ENCODE results near the gene ZNF595. TPM values are rescaled to one million over a fixed set of nuclear protein-coding genes. Genes with fewer than 3 reads are reported as not detected.
"Not testable (repeated sequence)": the region's sequence is repeated elsewhere in the genome, so short reads cannot be mapped to it uniquely, and the experiment has no call there.

The ZNF595 gene
- total and polyA plus RNA-seq, 9 donors, result 7.4 to 16.4 (median 9.3) TPM

DNA sequence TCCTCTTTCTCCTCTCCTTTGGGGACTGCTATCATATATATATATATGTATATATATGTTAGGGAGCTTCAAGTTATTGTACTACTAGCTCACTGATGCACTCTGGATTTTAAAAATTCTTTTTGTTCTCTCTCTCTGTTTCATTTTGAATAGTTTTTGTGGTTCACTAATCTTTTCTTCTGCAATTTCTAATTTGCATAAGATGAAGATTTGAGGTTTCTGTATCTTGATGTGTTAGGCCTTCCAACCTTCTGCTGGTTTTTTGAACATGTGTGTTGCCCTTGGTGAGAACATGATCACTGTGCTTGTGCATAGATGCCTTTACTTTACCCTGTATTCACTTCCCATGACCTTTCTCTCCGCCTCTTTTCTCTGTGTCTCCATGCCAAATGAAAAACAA lies 63.4 kb downstream of the ZNF595 start:
- H3K9me3 ChIP-seq (replicated peaks; ENCODE audit: control insufficient read depth, low read depth, low read length), result no peaks in the 10 kb centered on the region
- WGBS (ENCODE audit: insufficient coverage), result no CpG with 5 or more reads among the region's 1 CpG
- no peaks in the 10 kb centered on the region for H3K36me3 ChIP-seq (ENCODE audit: control insufficient read depth, insufficient read depth, low read length)
- H3K27me3 ChIP-seq (ENCODE audit: control insufficient read depth, insufficient read depth, low read length), result peaks cover 5% of the 10 kb centered on the region
- no peak overlapping the region for H3K4me3 ChIP-seq (ENCODE audit: low read length)
- H3K4me1 ChIP-seq (ENCODE audit: control insufficient read depth, insufficient read depth, low read length), result no peaks in the 10 kb centered on the region
- no peak overlapping the region for H3K27ac ChIP-seq (ENCODE audit: low read length)
- DNase-seq, result no peak

DNA sequence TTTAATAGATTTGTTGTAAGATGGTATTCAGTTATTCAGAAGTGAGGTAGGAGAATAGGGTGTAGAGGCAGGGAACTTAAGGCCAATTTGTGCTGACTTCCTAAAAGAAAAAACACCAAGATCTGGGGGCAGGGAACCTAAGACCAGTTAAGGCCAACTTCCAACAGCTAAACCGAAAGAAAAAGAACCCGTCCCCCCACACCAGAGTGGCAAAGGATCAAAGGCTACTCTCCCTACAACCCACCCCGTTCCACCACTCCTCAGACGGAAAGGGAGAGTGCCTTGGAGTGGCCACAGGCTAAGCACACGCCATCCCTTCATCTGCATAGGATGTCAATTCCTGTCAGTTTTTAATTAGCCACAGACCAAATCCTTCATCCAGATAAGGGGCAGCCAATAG lies 67.5 kb downstream of the ZNF595 start:
- H3K27ac ChIP-seq (ENCODE audit: low read length), result no peak overlapping the region

DNA sequence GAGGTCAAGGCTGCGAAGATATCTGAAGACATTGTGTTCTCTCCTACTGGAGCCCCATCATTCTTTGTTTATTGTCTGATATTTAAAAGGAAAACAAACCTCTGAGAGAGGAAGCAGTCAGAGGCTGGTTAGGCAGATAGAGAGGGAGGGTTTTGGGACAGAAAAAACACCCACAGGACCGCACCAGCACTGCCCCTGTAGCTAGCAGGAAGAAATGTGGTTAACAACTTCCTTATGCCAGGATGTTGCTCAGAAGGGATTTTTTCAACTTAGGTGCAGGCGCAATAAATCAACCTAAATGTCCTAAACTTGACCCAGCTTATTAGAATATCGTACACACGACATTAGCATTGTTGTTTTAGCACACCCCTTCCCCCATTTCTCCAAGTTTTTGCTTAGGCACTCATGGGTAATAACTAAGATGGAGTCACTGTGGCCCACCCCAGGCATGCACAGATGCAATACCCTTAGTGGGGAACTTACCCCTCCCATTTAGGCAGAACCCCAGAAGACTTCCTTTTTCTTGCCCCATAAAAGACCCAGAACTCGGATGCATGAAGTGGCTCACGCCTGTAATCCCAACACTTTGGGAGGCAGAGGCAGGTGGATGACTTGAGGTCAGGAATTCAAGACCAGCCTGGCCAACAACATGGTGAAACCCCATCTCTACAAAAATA lies 68.4 kb downstream of the ZNF595 start:
- H3K9me3 ChIP-seq (replicated peaks; ENCODE audit: control insufficient read depth, low read depth, low read length), result peaks cover 12% of the 10 kb centered on the region
- peaks cover 7% of the 10 kb centered on the region for H3K4me1 ChIP-seq (ENCODE audit: control insufficient read depth, insufficient read depth, low read length)
- DNase-seq, result no peak
- peaks cover 10% of the 10 kb centered on the region for H3K36me3 ChIP-seq (ENCODE audit: control insufficient read depth, insufficient read depth, low read length)
- no peak overlapping the region for H3K27ac ChIP-seq (ENCODE audit: low read length)
- peaks cover 3% of the 10 kb centered on the region for H3K27me3 ChIP-seq (ENCODE audit: control insufficient read depth, insufficient read depth, low read length)
- WGBS (ENCODE audit: insufficient coverage), result 63% methylated on average over 4 of the region's 7 CpGs
- H3K4me3 ChIP-seq (ENCODE audit: low read length), result no peak overlapping the region

More for the DNA sequence above, 67.5 kb downstream of the ZNF595 start:
- 65% methylated on average over 5 of the region's 5 CpGs for WGBS (ENCODE audit: insufficient coverage)
- H3K4me3 ChIP-seq (ENCODE audit: low read length), result no peak overlapping the region
- peaks cover 3% of the 10 kb centered on the region for H3K27me3 ChIP-seq (ENCODE audit: control insufficient read depth, insufficient read depth, low read length)
- peaks cover 3% of the 10 kb centered on the region for H3K36me3 ChIP-seq (ENCODE audit: control insufficient read depth, insufficient read depth, low read length)
- H3K4me1 ChIP-seq (ENCODE audit: control insufficient read depth, insufficient read depth, low read length), result peaks cover 4% of the 10 kb centered on the region
- H3K9me3 ChIP-seq (replicated peaks; ENCODE audit: control insufficient read depth, low read depth, low read length), result peaks cover 10% of the 10 kb centered on the region
- DNase-seq, result no peak

DNA sequence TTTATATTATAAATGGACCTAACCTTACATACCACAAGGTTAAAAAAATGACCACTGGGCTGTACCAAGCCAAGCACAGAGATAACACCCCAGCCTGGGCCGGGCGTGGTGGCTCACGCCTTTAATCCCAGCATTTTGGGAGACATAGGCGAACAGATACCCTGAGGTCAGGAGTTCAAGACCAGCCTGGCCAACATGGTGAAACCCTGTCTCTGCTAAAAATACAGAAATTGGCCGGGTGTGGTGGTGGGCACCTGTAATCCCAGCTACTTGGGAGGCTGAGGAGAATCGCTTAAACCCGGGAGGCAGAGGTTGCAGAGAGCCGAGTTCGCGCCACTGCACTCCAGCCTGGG lies 70.8 kb downstream of the ZNF595 start:
- Histone ChIP-seq H3K36me3 (ENCODE audit: control insufficient read depth, insufficient read depth, low read length) (peaks cover 27% of the 10 kb centered on the region), H3K4me3 (ENCODE audit: low read length) (peak overlapping the region; percentile 67), H3K27ac (ENCODE audit: low read length) (peak overlapping the region; percentile 97), H3K9me3 (replicated peaks; ENCODE audit: control insufficient read depth, low read depth, low read length) (peaks cover 26% of the 10 kb centered on the region)
- not testable (repeated sequence) for DNase-seq; H3K27me3 ChIP-seq (ENCODE audit: control insufficient read depth, insufficient read depth, low read length); H3K4me1 ChIP-seq (ENCODE audit: control insufficient read depth, insufficient read depth, low read length)
- WGBS (ENCODE audit: insufficient coverage), result 83% methylated on average over 5 of the region's 10 CpGs

DNA sequence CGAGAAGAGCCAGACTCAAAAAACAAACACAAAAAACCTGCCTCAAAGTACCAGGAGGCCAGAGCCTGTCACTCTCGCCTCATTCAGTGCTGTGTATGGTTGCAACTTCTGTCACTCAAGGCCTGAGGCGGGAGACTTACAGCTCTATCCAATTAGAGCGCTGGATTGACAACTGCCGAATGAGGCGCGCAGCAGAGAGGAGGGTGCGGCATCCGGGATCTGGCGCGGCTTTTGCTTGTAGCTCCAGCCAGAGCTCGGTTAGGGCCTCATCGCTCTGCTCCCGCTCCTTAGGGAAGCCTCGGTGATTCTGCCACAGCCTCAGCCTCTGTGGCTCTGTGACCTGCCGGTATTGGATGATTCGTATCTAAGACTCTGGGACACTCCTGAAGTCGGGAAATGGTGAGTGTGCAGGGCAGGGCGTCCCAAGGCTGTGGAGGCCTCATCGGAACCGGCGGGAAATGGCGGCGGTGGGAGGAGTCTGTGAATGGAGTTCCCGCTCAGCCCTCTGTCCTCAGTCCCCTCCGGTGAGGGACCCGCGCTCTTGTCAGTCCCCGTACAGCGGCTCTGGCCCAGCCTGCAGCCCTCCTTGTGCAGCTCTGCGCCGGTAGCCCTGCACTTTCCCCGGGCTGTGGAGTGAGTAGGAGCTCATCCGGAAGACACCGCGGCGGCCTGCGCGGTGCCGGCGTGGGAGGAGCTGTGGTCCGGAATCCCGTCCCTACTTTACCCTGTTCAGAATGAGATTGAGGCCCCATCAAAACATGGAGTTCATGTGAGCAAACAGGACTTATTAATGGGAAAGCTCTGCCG lies 71.4 kb downstream of the ZNF595 start, which contains the start of gene ZNF718:
ZNF718 (plus strand) TSS at position 227 of the 807 bp plus-strand sequence; CDS start at position 397, 170 bp downstream.
- Histone ChIP-seq H3K4me3 (ENCODE audit: low read length) (peak within 1 kb of the TSS; percentile 67), H3K36me3 (ENCODE audit: control insufficient read depth, insufficient read depth, low read length) (peaks cover 27% of the 10 kb centered on the region), H3K27ac (ENCODE audit: low read length) (peak within 1 kb of the TSS; percentile 97), H3K27me3 (ENCODE audit: control insufficient read depth, insufficient read depth, low read length) (no peaks in the 10 kb centered on the region), H3K9me3 (replicated peaks; ENCODE audit: control insufficient read depth, low read depth, low read length) (peaks cover 29% of the 10 kb centered on the region), H3K4me1 (ENCODE audit: control insufficient read depth, insufficient read depth, low read length) (peaks cover 7% of the 10 kb centered on the region)
- DNase-seq, result peak; percentile 99
- WGBS (ENCODE audit: insufficient coverage), result under 1% methylated on average over 32 of the region's 44 CpGs

DNA sequence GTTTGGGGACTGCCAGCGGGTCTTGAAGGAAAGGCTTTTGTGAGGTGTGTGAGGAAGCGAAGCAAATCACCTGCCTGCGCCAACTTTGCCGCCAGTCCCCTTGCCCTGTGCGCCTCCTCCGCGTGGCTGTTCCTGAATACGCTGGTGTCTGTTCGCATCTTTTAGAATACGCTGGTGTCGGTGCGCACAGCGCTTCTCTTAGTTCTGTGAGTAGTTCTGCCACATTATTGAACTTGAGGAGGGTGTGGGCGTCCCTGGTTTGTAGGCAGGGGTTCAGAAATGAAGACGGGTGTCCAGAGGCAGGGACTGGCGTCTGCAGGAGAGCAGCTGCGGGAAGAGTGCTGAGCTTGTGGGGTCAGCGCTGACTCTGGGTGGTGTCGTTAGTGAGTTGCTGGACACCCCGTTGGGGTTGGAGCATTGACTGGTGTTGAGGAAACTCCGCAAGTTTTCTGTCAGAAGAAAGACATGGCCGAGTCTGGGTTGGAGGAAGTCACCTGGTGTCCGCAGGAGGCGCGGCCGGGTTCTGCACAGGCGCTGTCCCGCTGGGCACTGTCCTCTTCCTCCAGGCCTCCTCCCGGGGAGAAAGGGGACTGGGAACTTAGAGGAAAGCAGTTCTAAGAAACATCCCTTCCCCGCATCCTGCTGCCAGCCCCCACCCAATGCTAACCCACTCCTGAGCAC lies 72.1 kb downstream of the ZNF595 start:
- Histone ChIP-seq H3K27ac (ENCODE audit: low read length) (peak overlapping the region; percentile 97), H3K4me1 (ENCODE audit: control insufficient read depth, insufficient read depth, low read length) (peaks cover 7% of the 10 kb centered on the region), H3K36me3 (ENCODE audit: control insufficient read depth, insufficient read depth, low read length) (peaks cover 32% of the 10 kb centered on the region), H3K4me3 (ENCODE audit: low read length) (peak overlapping the region; percentile 67), H3K9me3 (replicated peaks; ENCODE audit: control insufficient read depth, low read depth, low read length) (peaks cover 31% of the 10 kb centered on the region), H3K27me3 (ENCODE audit: control insufficient read depth, insufficient read depth, low read length) (no peaks in the 10 kb centered on the region)
- WGBS (ENCODE audit: insufficient coverage), result under 1% methylated on average over 21 of the region's 30 CpGs
- peak; percentile 11 for DNase-seq

DNA sequence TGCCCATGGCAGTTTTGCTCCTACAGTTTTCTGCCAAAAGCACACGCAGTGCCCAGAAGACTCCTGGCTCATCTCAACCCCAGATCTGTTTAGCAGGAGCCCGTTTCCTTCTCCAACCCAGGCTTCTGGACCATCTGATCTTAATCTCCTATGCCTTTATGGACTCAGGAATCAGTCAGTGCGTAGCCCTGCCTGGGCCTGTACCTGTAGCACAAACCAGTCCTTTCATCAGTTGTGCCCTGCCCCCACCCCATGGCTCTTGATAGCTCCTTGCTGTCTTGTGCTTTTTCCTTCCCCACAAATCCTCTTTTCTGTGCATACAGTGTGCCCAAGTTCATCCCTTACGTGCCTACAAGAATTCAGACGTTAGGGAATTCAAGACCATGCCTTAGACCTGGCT lies 72.7 kb downstream of the ZNF595 start:
- H3K9me3 ChIP-seq (replicated peaks; ENCODE audit: control insufficient read depth, low read depth, low read length), result peaks cover 32% of the 10 kb centered on the region
- no peak overlapping the region for H3K27ac ChIP-seq (ENCODE audit: low read length)
- DNase-seq, result no peak
- WGBS (ENCODE audit: insufficient coverage), result 71% methylated on average over 3 of the region's 5 CpGs
- H3K36me3 ChIP-seq (ENCODE audit: control insufficient read depth, insufficient read depth, low read length), result peaks cover 32% of the 10 kb centered on the region
- peak overlapping the region; percentile 67 for H3K4me3 ChIP-seq (ENCODE audit: low read length)
- H3K4me1 ChIP-seq (ENCODE audit: control insufficient read depth, insufficient read depth, low read length), result peaks cover 7% of the 10 kb centered on the region
- H3K27me3 ChIP-seq (ENCODE audit: control insufficient read depth, insufficient read depth, low read length), result no peaks in the 10 kb centered on the region

DNA sequence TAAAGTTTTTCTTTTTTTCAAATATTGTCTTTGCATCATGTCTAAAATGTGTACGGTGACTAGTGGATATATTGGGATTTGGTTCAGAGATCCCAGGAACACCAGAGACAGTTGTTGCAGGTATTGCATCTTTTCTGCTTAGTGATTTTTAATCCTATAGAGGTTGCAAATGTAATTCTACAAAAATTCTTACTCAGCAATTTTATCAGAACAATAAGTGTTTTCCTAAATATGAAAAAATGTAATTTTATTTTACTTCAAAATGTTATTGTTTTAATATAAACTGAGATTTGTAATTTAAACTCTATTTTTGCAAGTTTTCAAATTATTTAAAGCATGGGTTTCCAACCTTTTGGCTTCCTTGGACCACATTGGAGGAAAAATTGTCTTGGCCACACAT lies 79.4 kb downstream of the ZNF595 start:
- no peak overlapping the region for H3K4me3 ChIP-seq (ENCODE audit: low read length)
- peaks cover 36% of the 10 kb centered on the region for H3K9me3 ChIP-seq (replicated peaks; ENCODE audit: control insufficient read depth, low read depth, low read length)
- H3K27me3 ChIP-seq (ENCODE audit: control insufficient read depth, insufficient read depth, low read length), result no peaks in the 10 kb centered on the region
- no CpG with 5 or more reads among the region's 1 CpG for WGBS (ENCODE audit: insufficient coverage)
- no peak for DNase-seq
- no peaks in the 10 kb centered on the region for H3K4me1 ChIP-seq (ENCODE audit: control insufficient read depth, insufficient read depth, low read length)
- H3K27ac ChIP-seq (ENCODE audit: low read length), result no peak overlapping the region
- H3K36me3 ChIP-seq (ENCODE audit: control insufficient read depth, insufficient read depth, low read length), result peaks cover 43% of the 10 kb centered on the region
